GM19438 (cell line): ENCODE data around the gene PDLIM5.
"Not testable (repeated sequence)": the region's sequence is repeated elsewhere in the genome, so short reads cannot be mapped to it uniquely, and the experiment has no call there.

Source experiments
- ATAC-seq: cut with Tn5 transposase; IDR thresholded peaks from one replicate; pipeline ENCODE4 v1.9.1; 2021; ENCODE audit warnings: low read depth; ENCODE audit not compliant: unreplicated experiment

PDLIM5 gene

DNA sequence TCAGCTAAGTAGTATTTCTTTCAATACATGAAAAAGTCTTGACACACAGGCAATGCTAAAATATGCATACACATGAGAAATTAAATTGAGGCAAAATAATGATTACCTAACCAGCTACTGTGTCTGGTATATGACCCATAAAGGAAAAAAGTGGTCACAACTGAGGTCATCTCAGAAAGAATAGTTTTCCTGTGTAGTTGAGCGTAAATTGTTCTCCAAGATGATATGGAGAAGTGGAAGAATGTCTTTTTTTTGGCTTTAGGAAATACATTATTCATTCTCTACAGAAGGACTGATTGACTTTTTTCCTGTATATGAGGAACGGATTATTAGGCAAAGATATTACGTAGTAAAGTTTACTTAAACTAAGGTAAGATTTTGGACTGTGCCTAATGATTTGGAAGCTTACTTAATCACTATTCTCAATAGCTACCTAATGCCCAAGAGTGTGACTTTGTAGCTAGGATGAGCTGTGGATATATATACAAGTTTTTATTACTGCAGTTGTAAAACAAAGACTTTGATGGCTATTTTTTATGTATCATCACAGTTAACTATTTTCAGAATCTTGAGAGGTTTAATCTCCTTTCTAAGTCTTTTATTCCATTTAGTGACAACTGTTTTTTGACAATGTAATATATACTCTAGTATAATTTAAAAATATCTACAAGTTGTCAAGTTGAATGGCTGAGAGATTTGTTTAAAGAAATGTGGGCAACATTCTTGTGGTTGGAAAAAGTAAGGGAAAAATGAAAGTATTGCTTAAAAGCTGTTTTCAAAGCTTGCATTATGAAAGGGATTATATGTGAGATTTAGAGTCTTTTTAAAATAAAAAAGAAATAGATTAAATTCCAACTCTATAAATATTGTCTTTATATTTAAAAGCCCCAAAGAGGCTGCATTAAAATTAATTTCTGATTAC, 100.2 kb downstream of the PDLIM5 start:
- no peak for ATAC-seq

DNA sequence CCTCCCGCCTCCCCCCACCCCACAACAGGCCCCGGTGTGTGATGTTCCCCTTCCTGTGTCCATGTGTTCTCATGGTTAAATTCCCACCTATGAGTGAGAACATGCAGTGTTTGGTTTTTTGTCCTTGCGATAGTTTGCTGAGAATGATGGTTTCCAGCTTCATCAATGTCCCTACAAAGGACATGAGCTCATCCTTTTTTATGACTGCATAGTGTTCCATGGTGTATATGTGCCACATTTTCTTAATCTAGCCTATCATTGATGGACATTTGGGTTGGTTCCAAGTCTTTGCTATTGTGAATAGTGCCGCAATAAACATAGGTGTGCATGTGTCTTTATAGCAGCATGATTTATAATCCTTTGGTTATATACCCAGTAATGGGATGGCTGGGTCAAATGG, 104.3 kb downstream of the PDLIM5 start:
- ATAC-seq: not testable (repeated sequence)

DNA sequence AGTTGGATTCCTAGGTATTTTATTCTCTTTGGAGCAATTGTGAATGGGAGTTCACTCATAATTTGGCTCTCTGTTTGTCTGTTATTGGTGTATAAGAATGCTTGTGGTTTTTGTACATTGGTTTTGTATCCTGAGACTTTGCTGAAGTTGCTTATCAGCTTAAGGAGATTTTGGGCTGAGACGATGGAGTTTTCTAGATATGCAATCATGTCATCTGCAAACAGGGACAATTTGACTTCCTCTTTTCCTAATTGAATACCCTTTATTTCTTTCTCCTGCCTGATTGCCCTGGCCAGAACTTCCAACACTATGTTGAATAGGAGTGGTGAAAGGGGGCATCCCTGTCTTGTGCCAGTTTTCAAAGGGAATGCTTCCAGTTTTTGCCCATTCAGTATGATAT, 105.9 kb downstream of the PDLIM5 start:
- ATAC-seq: not testable (repeated sequence)

DNA sequence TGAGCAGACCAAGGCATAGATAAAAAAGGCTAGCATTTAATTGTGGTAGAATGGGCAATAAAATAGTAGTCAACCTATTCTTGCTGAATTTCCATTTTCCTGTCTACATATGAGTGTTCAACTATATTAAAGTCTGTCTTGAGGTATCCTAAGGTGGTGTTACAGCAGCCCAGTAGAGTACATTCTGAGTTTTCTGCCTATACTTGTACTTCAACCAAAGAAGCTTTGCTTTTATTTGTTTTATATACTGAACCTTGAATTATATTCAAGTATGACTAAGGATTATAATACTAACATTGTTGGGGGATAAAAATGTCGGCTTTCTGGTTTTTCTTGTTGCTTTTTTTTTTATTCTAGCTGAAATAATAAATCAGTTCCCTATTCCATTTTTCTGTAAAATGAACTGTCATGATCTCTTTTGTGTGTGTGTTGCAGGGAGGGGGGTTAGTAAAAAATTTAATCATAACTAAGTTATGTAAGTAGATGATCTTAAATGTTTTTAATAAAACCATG, 106.7 kb downstream of the PDLIM5 start:
- no peak for ATAC-seq

DNA sequence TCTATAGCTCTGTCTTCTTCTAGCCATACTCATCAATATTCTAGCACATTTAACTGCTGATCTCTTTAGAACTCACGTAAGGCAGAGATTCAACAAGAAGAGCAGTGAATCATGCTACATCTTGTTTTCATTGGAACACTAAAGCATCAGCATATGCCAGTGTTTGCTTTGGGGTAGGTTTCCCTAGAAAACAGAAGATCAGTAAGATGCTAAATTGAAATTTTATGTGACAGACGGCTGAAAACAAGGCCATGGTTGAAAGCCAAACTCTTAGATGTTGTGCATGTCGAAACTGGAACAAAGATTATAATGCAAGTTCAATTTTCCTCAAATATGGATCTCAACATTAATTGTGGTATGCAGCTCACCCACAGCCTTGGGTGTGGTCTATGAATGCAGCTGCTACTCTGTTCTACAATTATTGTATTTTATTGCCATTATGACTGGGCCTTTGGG, 107.6 kb downstream of the PDLIM5 start:
- no peak for ATAC-seq

DNA sequence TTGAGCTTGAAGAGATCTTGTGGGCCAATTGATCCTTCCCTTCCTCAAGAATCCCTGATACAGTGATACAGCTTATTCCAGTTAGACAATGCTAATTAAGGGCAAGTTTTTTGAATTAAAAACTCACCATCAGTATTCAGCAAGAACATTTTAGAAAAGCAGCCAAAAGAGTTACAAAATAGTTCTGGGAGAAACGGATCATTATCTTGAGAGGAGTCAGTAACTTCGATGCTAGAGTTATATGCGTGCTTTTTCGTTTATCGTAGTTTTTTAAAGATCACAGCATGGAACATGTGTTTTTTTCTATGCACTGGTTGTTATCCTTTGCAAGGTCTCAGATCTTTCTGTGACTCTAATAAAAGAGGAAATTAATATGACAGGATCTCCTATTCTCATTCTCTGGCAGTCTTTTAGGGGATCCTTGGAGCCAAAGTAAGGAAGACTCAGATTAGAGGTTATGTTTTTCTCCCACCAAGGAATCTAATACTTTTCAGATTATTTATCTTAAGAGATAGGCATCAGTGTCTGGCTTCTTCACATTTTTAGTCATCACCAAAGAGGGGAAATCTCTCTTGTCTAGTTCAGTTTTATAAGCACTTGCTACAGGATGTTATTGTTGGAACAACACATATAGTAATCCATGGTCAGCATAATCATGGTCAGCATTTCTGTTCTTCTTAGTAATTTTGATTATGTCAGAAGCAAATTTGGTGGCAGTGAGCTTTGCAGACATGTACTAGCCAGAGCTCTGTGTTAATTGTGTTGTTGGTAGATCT, 109.7 kb downstream of the PDLIM5 start:
- ATAC-seq: no peak

DNA sequence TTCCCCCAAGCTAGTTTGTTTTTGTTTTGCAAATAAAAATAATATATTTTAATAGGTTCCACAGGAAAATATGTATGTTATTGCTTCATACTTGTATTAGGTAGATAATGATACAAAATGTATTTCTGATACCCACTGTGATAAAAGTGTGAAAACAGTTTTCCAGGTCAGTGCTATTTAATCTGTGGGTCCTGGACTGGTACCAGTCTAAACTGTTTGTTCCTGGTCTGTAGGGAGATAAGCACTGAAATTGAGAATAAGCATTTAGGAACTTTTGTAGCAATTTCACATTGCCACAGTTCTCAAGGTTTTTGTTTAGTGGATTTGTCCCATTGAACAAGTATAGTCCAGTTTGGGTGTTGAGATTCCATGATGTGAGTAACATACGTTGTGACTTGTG, 110.5 kb downstream of the PDLIM5 start:
- no peak for ATAC-seq

DNA sequence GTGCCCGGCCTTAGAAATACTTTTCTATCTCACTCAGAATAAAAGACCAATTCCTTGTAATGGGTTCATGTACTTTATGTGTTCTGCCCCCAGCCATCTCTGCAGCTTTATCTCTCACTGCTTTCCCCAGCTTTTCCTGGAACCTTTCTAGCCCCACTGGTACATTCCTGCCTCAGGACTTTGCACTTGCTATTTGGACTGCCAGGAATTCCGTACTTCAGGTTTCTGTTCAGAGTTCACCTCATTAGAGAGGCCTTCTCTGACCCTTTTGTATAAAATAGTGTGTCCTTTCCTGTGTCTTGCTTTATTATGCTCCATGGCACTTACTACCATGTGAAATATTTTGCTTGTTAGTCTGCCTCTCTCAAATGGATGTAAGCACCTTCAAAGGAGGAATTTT, 112.5 kb downstream of the PDLIM5 start:
- ATAC-seq: no peak

DNA sequence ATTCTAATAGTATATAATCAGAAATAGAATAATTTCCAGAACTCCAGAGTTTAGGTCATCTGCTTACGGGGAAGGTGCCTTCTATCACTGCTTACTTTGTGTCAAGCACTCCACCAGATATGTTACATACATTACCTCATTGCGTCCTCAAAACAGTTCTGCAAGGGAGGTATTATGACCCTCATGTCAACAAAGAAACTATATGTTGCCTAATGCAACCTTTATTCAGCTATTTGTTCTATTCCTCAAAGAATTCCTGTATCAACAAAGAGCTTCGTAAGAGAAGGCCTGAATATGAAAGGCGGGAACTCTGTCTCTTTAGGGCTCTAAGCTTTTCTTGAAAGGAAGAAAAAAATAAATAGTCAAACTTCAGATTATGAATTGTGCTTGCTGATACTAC, 114.7 kb downstream of the PDLIM5 start:
- ATAC-seq: no peak

DNA sequence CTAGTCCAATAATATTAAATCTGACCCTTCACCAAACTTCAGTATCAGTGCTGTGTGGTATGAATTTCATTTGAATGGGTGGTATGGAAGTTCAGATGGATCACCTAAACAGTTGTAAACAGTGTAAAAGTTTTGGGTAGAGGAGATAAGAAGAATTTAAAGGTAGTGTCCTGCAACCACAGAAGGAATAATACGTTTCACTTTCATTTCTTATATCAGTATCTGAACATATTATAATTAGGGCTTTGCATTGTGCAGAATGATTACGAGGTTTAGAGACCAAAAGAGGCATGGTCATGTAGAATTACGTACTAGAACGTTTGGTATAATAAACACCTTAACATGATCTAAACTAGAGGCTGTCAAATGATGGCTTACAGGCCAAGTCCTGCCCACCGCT, 116.1 kb downstream of the PDLIM5 start:
- no peak for ATAC-seq

DNA sequence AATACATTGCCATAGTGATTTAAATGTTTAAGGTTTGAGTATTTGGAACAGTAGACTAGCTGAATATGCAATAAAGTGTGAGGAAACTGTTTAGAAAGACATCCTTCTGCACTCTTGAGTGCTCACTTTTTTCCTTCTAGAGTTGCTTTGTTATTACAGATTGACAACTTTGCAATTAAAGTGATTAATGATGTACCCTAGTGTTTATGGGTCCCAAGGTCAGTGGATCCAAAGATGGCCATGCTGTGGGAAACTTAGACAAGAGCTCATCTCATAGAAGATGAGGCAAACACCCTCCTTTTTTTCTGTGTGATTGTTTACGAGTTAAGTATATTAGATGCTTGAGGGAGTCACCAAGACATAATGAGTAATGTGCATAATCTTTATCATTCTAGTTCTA, 118.8 kb downstream of the PDLIM5 start:
- no peak for ATAC-seq

DNA sequence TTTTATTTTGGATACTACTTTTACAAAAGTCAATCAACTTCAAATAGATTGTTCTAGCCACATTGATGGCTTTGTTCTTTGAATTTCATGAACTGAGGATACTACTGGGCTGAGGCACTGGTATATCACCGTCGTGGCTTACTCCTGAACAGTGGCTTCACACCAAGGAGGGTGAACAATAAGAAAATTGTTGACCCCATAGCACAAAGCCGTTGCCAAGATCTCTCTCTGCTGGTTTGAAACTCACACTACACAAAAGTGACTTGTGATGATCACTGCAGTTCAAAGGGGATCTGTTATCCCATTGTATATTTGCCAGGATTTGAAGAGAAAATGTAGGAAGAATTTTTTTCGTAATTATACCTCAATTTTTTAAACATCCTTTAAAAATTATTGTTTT, 119.6 kb downstream of the PDLIM5 start:
- no peak for ATAC-seq

DNA sequence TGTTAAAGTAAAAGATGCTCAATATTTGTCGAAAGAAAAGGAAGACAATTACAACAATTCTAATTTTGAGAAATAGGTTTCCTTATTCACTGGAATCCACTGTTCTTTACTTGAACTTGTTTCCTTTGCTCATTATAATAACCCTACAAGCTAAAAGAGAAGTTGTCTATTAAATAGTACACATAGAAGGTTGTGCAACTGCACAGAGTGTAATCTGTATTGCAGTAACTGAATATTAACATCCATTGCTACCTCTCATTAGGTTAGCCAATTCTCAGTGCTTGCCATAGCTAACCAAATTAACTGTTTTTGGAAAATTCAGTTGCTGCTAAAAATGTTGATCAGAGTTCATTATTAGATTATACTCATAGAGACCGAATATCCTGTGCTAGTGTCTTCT, 120.0 kb downstream of the PDLIM5 start:
- no peak for ATAC-seq

DNA sequence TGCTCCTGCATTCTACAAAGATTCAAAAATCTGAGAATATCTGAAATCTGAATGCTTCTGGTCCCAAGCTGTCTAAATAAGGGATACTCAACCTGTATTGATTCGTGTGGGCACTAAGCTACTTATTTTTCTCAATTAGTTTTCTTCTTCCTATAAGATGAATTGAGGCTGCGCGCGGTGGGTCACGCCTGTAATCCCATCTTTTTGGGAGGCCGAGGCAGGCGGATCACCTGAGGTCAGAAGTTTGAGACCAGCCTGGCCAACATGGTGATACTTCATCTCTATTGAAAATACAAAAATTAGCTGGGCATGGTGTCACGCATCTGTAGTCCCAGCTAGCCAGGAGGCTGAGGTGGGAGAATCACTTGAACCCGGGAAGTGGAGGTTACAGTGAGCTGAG, 122.3 kb downstream of the PDLIM5 start:
- no peak for ATAC-seq

DNA sequence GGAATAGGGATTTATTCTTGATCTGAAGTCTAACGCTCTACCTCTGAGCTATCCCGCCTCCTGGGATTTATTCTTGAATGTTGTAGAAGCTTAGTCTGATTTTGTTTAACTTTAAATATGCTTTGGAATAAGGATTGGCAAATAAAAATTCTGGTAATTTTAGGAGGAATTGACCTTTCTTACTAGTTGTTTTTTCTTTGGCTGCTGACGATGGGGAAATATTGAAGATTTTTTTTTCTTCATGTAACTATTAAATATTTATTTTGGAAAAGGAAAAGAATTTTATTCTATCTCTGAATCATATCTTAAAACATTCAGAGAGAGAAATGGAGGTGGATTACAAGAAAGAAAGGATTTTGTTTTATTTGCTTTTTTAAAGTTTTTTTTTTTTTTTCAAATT, 122.9 kb downstream of the PDLIM5 start:
- ATAC-seq: no peak

DNA sequence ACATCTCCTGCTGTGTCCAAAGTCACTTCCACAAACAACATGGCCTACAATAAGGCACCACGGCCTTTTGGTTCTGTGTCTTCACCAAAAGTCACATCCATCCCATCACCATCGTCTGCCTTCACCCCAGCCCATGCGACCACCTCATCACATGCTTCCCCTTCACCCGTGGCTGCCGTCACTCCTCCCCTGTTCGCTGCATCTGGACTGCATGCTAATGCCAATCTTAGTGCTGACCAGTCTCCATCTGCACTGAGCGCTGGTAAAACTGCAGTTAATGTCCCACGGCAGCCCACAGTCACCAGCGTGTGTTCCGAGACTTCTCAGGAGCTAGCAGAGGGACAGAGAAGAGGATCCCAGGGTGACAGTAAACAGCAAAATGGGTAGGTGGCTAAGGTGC, 123.9 kb downstream of the PDLIM5 start:
- ATAC-seq: no peak

DNA sequence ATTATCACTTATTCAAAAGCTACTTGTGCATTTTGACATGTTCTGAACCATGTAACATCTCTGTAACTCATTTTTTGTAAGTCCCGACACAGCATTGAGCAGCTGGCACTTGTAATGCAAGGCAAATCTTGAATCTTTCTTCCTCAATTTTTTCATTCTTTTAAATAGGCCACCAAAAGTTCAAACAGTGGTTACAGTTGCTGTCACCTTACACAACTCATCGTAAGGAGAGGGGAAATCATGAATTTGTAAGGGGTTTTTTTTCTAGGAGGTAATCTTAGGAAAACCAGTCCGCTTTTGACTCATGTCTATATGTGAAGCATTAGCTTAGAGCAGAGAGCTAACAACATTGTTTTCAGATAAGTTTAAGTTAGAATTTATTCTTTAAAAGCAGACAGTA, 124.5 kb downstream of the PDLIM5 start:
- ATAC-seq: no peak

DNA sequence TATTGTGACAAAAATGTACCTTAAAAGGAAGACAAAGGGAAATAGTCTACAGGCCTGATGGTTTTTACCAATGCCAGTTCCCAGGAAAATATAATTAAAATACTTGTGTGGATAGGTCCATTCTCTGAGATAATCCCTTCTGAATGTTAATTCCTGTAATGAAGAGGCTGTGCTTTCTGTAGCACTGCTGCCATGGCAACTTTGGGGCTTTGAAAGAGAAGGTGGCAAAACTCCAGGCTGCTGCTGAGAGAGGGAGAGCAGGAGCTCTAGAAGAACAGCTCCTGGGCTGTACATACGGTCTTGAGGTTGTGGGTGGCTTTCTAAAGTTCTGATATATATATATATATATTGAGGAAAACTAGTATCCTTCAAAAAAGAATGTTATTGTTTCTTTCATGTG, 125.4 kb downstream of the PDLIM5 start:
- no peak for ATAC-seq

DNA sequence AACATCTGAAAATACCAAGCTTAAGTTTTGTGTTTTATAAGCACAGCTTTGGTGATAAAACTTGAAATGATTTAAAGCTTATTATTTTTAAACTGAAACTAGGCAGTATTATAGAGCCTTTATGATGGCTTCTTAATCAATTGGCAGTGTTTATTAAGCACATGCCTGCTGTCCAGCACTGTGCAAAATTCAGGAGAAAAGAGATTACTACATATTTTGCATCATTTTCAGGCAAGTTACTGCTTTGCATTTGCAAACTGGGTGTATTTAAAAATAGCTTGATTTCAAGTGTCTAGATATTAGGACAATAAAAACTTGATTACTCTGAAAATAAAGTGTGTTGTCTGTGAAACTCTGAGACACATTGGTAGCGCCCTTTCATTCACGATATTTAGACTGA, 126.5 kb downstream of the PDLIM5 start:
- no peak for ATAC-seq

DNA sequence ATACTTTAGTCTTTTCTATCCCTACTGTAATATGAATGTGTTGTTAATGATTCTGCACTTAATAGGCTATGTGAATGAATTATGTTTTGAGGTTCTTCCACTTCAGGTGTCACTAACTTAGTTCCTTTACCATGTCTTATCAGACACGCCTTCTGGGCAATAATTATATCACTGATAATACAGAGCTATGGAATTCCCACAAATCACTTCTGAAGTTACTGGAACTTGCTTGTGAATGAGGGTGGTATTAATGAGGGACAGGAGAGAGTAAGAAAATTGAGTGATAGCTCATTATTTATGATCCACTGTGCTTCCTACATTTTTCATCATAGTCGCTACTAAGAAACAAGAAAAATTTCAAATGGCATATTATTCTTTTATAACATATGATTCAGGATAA, 130.0 kb downstream of the PDLIM5 start:
- ATAC-seq: no peak

DNA sequence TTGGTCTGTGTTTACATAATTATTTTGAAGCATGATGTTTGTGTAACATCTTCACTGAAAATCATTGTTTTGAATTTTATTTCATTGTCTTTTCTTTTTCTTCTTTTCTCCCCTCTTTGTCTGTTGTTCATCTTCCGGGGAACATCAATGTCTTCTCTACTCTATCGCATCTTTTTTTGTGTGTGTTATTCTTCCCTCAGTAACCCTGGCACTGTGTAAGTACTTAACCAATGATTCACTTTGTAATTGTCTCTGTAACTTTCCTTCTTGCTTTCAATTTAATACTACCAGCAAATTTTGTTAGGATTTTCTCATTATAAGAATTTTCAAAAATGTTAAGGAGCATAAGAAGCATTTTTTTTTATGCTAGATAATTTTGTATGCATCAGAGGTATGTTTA, 130.8 kb downstream of the PDLIM5 start:
- no peak for ATAC-seq
